GM12872 (cell line): ENCODE data around the gene EFCAB13.
A peak's percentile ranks its signal among the peaks of the same experiment; 100 is the strongest.

Experiments
- CTCF ChIP-seq: IDR thresholded peaks from 3 replicates; pipeline ENCODE4 v1.5.1; 2011; ENCODE audit warnings: low read depth, mild to moderate bottlenecking, low read length, moderate library complexity; ENCODE audit not compliant: insufficient read depth

EFCAB13 gene

GRCh38 chr17:47279062-47279801 lies 44.5 kb upstream of the EFCAB13 start:
- no peak for TF ChIP-seq CTCF

GRCh38 chr17:47280072-47280811 lies 43.5 kb upstream of the EFCAB13 start:
- no peak for TF ChIP-seq CTCF

- TF ChIP-seq CTCF: no peak
These were observed 42.5 kb upstream of the EFCAB13 start for GRCh38 chr17:47281216-47281615.

- TF ChIP-seq CTCF: no peak
These were observed 38.8 kb upstream of the EFCAB13 start for GRCh38 chr17:47285003-47285402.

GRCh38 chr17:47286198-47286914 lies 37.4 kb upstream of the EFCAB13 start:
- TF ChIP-seq CTCF: no peak

GRCh38 chr17:47287068-47287467 lies 36.7 kb upstream of the EFCAB13 start:
- peak; percentile 42; the same call in 1 of the 3 replicates for TF ChIP-seq CTCF

GRCh38 chr17:47287639-47288038 lies 36.1 kb upstream of the EFCAB13 start:
- TF ChIP-seq CTCF: no peak
